GM21367 (cell line): ENCODE measurements around the gene CERS5.

ENCODE experiments used
- ATAC-seq: cut with Tn5 transposase; IDR thresholded peaks from one replicate; pipeline ENCODE4 v1.9.1; 2021; ENCODE audit not compliant: unreplicated experiment

Gene CERS5

GRCh38 chr12:50082644-50083043 is 84.5 kb downstream of the CERS5 start:
- ATAC-seq, result no peak

- ATAC-seq, result no peak
Observed at GRCh38 chr12:50081096-50081808, 85.9 kb downstream of the CERS5 start.

DNA sequence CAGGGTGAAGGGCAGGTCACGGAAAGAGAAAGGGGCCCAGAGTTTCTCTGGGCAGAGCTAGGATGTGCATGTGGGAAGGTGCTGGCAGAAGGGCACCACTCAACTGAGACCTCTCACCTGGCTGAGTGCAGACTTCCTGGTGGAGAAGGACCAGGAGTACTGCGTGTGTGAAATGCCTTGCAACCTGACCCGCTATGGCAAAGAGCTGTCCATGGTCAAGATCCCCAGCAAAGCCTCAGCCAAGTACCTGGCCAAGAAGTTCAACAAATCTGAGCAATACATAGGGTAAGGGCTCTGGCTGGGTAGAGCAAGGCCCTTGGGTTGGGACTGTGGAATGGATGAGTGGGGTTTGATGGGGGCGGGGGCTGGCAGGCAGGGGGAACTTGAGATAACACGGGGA is 87.4 kb downstream of the CERS5 start:
- no peak for ATAC-seq
